GM19035 (cell line): ENCODE results near the gene TMEM214.
A peak's percentile ranks its signal among the peaks of the same experiment; 100 is the strongest.

Source experiments
- ATAC-seq: cut with Tn5 transposase; IDR thresholded peaks from one replicate; pipeline ENCODE4 v1.9.1; 2021; ENCODE audit not compliant: unreplicated experiment

Gene TMEM214

GRCh38 chr2:27083410-27084296 lies 50.9 kb downstream of the TMEM214 start:
- ATAC-seq: no peak

GRCh38 chr2:27084297-27085061 lies 51.7 kb downstream of the TMEM214 start:
- ATAC-seq: no peak

GRCh38 chr2:27085062-27085672 lies 52.4 kb downstream of the TMEM214 start:
- no peak for ATAC-seq

- peak; percentile 2 for ATAC-seq
These were observed 52.9 kb downstream of the TMEM214 start for GRCh38 chr2:27085673-27086089.

- peak; percentile 76 for ATAC-seq
These were observed 53.4 kb downstream of the TMEM214 start for GRCh38 chr2:27086090-27086723.

- ATAC-seq: no peak
These were observed 54.2 kb downstream of the TMEM214 start, which contains the start of gene KHK for GRCh38 chr2:27086724-27087593. TSS of gene KHK (plus strand) at chr2:27086772. CDS start at chr2:27087260, 488 bp downstream.

GRCh38 chr2:27087823-27088410 lies 55.2 kb downstream of the TMEM214 start:
- no peak for ATAC-seq

- no peak for ATAC-seq
These were observed 55.9 kb downstream of the TMEM214 start for GRCh38 chr2:27088634-27089033.

- ATAC-seq: no peak
These were observed 56.6 kb downstream of the TMEM214 start for GRCh38 chr2:27089111-27089954.
